ES-I3 (cell line): ENCODE data around the gene CABLES2.

Experiments
- H3K36me3 ChIP-seq: 2 replicates; pipeline ENCODE4 v1.6.1; 2013; ENCODE audit warnings: mild to moderate bottlenecking, low read length, control low read depth, moderate library complexity; ENCODE audit not compliant: insufficient read depth
- H3K4me1 ChIP-seq: 2 replicates; pipeline ENCODE4 v1.6.1; 2013; ENCODE audit warnings: mild to moderate bottlenecking, control low read depth, low read length; ENCODE audit not compliant: insufficient read depth
- H3K9ac ChIP-seq: 2 replicates; pipeline ENCODE4 v1.6.1; 2013; ENCODE audit warnings: low read depth, mild to moderate bottlenecking, low read length, moderate library complexity
- H3K9me3 ChIP-seq: 2 replicates; pipeline ENCODE4 v1.6.1; 2013; ENCODE audit warnings: mild to moderate bottlenecking, low read length, moderate library complexity; ENCODE audit not compliant: control insufficient read depth, insufficient read depth

CABLES2 gene

DNA sequence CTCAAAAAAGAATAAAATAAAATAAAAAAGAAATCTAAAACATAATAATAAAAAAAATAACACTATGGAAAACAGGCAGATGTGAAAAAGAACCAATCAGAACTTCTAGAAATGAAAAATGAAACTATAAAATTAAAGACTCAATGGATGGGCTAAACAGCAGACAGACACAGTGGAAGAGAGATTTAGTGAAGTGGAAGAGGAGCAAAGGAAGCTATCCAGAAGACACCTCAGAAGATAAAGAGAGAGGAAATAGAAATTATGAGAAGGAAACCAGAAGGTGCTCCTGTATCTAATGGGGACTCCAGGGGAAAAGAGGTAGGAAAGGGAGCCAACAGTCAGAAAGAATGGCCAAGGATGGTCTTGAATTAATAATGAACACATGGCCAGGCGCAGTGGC is 58.5 kb downstream of the CABLES2 start:
- peaks cover 4% of the 10 kb centered on the region; the same call in 1 of the 2 replicates for H3K9me3 ChIP-seq
- peaks cover 66% of the 10 kb centered on the region for H3K36me3 ChIP-seq
- no peaks in the 10 kb centered on the region for H3K4me1 ChIP-seq
- H3K9ac ChIP-seq, result no peak overlapping the region

DNA sequence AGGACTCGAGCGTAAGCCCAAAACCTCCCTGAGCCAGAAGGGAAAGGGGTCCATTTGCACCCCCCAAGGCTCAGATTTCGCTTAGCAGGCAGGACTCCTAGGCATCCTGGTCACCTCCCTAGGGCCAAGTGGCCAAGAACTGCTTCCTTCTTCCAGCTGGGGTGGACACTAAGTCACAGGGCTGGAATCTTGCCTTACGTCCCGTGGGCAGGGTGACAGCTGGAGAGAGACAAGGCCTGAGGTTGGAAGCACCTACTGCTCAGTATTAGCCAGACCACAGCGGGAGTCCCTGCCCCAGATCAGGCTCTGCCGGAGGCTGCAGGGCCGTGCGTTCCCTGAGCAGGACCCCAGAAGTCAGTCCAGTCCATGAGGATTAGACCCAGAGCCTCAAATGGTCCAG is 59.6 kb downstream of the CABLES2 start:
- Histone ChIP-seq H3K9me3 (peaks cover 4% of the 10 kb centered on the region; the same call in 1 of the 2 replicates), H3K4me1 (no peaks in the 10 kb centered on the region), H3K36me3 (peaks cover 66% of the 10 kb centered on the region), H3K9ac (no peak overlapping the region)

DNA sequence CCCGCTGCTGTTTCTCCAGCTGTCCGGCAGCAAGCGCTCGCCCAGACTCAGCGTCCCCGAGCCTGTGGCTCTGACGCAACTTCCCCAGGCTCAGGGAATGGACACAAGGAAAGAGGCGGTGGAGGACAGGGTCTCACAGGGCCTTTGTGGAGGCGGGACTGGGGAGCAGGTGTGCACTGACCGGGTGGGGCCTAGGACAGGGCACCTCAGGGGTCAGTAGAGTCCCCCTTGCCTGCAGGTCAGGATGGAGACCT is 60.0 kb downstream of the CABLES2 start:
- Histone ChIP-seq H3K36me3 (peaks cover 66% of the 10 kb centered on the region), H3K9me3 (peaks cover 4% of the 10 kb centered on the region; the same call in 1 of the 2 replicates), H3K9ac (no peak overlapping the region)

DNA sequence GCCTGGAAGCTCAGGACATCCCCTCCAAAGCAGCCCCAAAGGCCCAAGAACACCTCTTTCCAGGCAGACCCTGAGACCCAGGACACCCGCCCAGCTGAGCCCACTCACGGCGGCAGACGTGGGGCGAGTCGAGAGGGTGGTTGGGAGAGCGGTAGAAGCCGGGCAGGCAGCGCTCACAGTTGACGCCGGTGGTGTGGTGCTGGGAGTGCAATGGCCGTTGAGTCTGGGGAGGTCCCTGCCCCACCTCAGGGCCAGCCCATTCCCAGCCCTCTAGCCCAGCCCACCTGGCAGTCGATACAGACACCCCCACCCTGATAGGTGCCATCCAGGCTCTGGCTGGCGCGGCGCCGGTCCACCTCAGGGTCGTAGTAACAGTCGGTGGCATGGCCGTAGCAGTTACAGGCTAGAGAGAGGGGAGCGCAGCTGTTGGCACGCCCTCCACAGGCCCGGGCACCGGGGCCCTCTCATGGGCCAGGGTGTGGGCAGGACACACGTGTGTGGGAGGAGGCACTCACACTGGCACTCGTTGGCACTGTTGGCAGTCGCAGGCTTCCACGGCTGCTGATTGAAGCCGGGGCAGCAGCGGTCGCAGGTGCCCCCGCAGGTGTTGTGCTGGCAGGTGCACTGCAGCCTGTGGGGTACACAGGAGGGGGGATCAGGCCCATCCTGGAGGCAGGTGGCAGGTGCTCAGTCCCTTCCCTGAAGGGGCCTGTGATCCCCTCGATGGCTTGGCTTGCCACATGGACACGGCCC is 60.5 kb downstream of the CABLES2 start:
- Histone ChIP-seq H3K9me3 (peaks cover 4% of the 10 kb centered on the region; the same call in 1 of the 2 replicates), H3K9ac (no peak overlapping the region), H3K36me3 (peaks cover 61% of the 10 kb centered on the region), H3K4me1 (no peaks in the 10 kb centered on the region)

More for the DNA sequence above, 60.0 kb downstream of the CABLES2 start:
- no peaks in the 10 kb centered on the region for H3K4me1 ChIP-seq

DNA sequence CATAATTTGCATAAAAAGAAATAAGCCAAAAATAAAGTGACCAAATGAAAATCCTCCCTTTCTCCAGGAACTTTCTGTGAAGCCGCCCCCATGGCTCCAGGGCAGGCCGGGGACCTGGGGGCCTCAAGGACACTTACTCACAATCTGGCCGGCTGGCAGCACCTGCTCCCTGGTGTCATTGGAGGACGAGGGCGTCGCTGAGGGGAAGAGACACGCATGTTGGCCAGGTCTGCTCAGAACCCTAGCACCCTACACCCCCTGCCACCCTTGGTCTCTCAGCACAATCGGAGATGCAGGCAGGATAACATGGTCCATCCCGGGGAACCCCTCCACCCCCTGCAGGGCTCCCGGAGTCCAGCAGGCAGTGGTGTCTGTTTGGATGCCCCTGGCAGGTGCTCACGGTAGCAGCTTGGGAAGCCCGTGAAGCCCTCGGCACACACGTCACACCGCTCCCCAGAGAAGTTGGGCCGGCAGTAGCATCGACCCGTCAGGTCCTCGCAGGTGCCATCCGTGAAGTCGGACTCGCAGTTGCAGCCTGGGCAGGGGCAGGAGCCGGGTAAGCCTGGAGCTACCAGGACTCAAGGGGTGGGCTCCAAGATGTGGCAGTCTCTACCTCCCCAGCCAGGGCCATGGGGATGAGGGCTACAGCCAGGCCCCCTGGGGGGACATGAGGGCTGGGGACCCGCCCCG is 61.3 kb downstream of the CABLES2 start:
- no peaks in the 10 kb centered on the region for H3K4me1 ChIP-seq
- peaks cover 4% of the 10 kb centered on the region; the same call in 1 of the 2 replicates for H3K9me3 ChIP-seq
- H3K9ac ChIP-seq, result no peak overlapping the region
- peaks cover 60% of the 10 kb centered on the region for H3K36me3 ChIP-seq

DNA sequence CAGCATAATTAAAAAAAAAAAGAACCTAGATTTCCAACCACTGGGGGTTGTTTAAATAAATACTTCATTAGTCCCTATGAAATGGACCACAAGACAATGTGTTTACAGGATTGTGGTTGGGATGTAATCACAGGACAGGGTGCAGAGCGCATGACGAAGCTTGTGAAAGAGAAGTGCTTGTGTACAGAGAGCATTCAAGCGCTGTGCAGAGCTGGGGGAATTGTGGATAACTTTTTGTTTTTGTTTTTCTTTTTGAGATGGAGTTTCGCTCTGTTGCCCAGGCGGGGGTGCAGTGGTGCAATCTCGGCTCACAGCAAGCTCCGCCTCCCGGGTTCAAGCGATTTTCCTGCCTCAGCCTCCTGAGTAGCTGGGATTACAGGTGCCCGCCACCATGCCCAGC is 62.3 kb downstream of the CABLES2 start:
- Histone ChIP-seq H3K9ac (no peak overlapping the region), H3K4me1 (no peaks in the 10 kb centered on the region), H3K9me3 (peaks cover 4% of the 10 kb centered on the region; the same call in 1 of the 2 replicates), H3K36me3 (peaks cover 52% of the 10 kb centered on the region)

DNA sequence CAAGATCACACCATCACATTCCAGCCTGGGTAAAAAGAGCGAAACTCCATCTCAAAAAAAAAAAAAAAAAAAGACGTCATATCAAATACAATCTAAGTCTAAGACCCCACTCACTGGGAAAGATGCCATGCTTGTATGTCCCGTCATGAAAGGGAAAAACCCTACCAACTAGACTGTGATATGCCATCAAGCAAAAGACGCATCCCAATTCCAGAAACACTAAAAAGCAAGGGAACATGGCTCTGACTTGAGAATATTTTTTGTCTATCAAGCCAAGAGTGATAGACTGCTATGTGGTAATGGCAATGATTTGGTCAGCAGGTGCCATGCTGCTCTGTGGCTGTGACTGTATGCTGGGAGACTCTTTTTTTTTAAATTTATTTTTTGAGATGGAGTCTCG is 63.0 kb downstream of the CABLES2 start:
- H3K9me3 ChIP-seq, result 0 out of 2 replicates have a peak, but pooled peaks cover under 1% of the 10 kb centered on the region
- no peaks in the 10 kb centered on the region for H3K4me1 ChIP-seq
- no peak overlapping the region for H3K9ac ChIP-seq
- H3K36me3 ChIP-seq, result peaks cover 53% of the 10 kb centered on the region

DNA sequence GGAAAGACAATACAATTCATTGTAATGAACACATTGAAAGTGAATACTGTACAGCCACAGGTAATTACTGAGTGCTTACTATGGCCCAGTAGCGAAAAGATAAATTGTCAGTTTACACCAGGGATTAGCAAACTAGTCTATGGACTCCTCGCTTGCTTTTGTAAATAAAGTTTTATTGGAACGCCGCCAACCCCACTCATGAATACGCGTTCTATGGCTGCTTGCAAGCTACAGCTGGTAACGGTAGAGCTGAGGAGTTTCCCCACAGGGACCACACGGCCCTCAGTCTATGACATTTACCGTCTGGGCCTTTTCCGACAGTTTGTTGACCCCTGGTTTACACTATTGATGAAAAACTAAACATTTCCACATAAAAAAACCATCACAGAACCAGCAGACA is 64.2 kb downstream of the CABLES2 start:
- Histone ChIP-seq H3K4me1 (no peaks in the 10 kb centered on the region), H3K9ac (no peak overlapping the region), H3K9me3 (no peaks in the 10 kb centered on the region), H3K36me3 (peaks cover 53% of the 10 kb centered on the region)

DNA sequence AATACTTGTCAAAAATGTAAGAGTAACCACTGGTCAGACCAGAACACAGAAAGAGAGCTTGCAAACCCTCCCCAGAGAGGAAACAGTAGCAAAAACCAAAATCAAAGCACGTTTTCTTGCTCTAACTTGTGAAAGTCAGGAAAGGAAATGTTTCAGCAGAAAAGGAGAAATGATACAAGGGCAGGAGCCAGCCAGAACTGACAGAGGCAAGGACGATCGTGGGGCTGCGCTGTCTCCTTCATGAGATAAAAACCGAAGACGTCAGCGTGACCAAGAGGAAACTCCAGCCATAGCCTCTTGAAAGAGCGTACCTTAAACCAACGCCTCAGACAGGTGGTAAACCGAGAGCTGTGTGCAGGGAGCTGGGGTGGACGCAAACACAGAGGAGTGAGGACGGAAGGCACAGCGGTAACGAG is 67.4 kb downstream of the CABLES2 start:
- H3K9me3 ChIP-seq, result no peaks in the 10 kb centered on the region
- peaks cover 42% of the 10 kb centered on the region for H3K36me3 ChIP-seq
- no peaks in the 10 kb centered on the region for H3K4me1 ChIP-seq
- H3K9ac ChIP-seq, result no peak overlapping the region
